NCI-H2196 (cell line): ENCODE data around the gene B3GNT2.

ENCODE experiments used
- DNase-seq: peaks from one replicate; lab custom pipeline; 2025; ENCODE audit not compliant: unreplicated experiment; lab: John Stamatoyannopoulos, UW

B3GNT2 gene

GRCh38 chr2:62204998-62205496 lies 9.1 kb downstream of the B3GNT2 start:
- DNase-seq: no peak

GRCh38 chr2:62205554-62205953 lies 9.6 kb downstream of the B3GNT2 start:
- no peak for DNase-seq

- no peak for DNase-seq
Observed at GRCh38 chr2:62206024-62206423, 10.1 kb downstream of the B3GNT2 start.

- no peak for DNase-seq
Observed at GRCh38 chr2:62207491-62207890, 11.6 kb downstream of the B3GNT2 start.

- no peak for DNase-seq
Observed at GRCh38 chr2:62208074-62208757, 12.3 kb downstream of the B3GNT2 start.

GRCh38 chr2:62208758-62209114 lies 12.8 kb downstream of the B3GNT2 start:
- DNase-seq: no peak

GRCh38 chr2:62209427-62209991 lies 13.6 kb downstream of the B3GNT2 start:
- no peak for DNase-seq

GRCh38 chr2:62215306-62216064 lies 19.6 kb downstream of the B3GNT2 start:
- DNase-seq: no peak

- DNase-seq: no peak
Observed at GRCh38 chr2:62216113-62216512, 20.2 kb downstream of the B3GNT2 start.

GRCh38 chr2:62216616-62217015 lies 20.7 kb downstream of the B3GNT2 start:
- no peak for DNase-seq

- no peak for DNase-seq
Observed at GRCh38 chr2:62217421-62217820, 21.5 kb downstream of the B3GNT2 start.

GRCh38 chr2:62217970-62218369 lies 22.1 kb downstream of the B3GNT2 start:
- DNase-seq: no peak

- DNase-seq: no peak
Observed at GRCh38 chr2:62219407-62220159, 23.7 kb downstream of the B3GNT2 start.

- DNase-seq: no peak
Observed at GRCh38 chr2:62221141-62221540, 25.2 kb downstream of the B3GNT2 start.

GRCh38 chr2:62222171-62222570 lies 26.3 kb downstream of the B3GNT2 start:
- DNase-seq: no peak

- DNase-seq: no peak
Observed at GRCh38 chr2:62222674-62223073, 26.8 kb downstream of the B3GNT2 start.

GRCh38 chr2:62224976-62225375 lies 29.1 kb downstream of the B3GNT2 start:
- no peak for DNase-seq

GRCh38 chr2:62227386-62228075 lies 31.6 kb downstream of the B3GNT2 start:
- DNase-seq: no peak

GRCh38 chr2:62229082-62229605 lies 33.2 kb downstream of the B3GNT2 start:
- no peak for DNase-seq

- no peak for DNase-seq
Observed at GRCh38 chr2:62231541-62231940, 35.6 kb downstream of the B3GNT2 start.
